HAP-1 (cell line): ENCODE results near the gene ISM1.

Source experiments
- DNase-seq, 2 experiments: peaks; one replicate each; pipeline ENCODE4 v3.0.0-alpha.2; 2016 to 2020; ENCODE audit warnings: low spot score in 2 of 2
- H3K27me3 ChIP-seq: fragments of 250-450 bp; sonication (Bioruptor Pico); 2 replicates; pipeline ENCODE4 v1.5.1; 2020; ENCODE audit warnings: low read depth, mild to moderate bottlenecking, moderate library complexity
- H3K36me3 ChIP-seq: fragments of 250-450 bp; sonication (Bioruptor Pico); replicated peaks from 2 replicates; pipeline ENCODE4 v1.5.1; 2020; ENCODE audit warnings: mild to moderate bottlenecking
- H3K4me1 ChIP-seq: fragments of 250-450 bp; sonication (Bioruptor Pico); 2 replicates; pipeline ENCODE4 v1.5.1; 2020; ENCODE audit warnings: mild to moderate bottlenecking
- H3K4me3 ChIP-seq: fragments of 250-450 bp; sonication (Bioruptor Pico); 2 replicates; pipeline ENCODE4 v1.5.1; 2020; ENCODE audit warnings: mild to moderate bottlenecking, moderate library complexity
- H3K9me3 ChIP-seq: fragments of 250-450 bp; sonication (Bioruptor Pico); 2 replicates; pipeline ENCODE4 v1.5.1; 2020; ENCODE audit warnings: mild to moderate bottlenecking, moderate library complexity
- in situ Hi-C: fragments of 300-500 bp; cut with MboI; formaldehyde crosslinking; loops from 3 replicates; pipeline ENCODE4 v1.14.3; 2020; ENCODE audit warnings: low sequenced_read_pairs, inconsistent platforms, mixed read lengths

ISM1 gene

DNA sequence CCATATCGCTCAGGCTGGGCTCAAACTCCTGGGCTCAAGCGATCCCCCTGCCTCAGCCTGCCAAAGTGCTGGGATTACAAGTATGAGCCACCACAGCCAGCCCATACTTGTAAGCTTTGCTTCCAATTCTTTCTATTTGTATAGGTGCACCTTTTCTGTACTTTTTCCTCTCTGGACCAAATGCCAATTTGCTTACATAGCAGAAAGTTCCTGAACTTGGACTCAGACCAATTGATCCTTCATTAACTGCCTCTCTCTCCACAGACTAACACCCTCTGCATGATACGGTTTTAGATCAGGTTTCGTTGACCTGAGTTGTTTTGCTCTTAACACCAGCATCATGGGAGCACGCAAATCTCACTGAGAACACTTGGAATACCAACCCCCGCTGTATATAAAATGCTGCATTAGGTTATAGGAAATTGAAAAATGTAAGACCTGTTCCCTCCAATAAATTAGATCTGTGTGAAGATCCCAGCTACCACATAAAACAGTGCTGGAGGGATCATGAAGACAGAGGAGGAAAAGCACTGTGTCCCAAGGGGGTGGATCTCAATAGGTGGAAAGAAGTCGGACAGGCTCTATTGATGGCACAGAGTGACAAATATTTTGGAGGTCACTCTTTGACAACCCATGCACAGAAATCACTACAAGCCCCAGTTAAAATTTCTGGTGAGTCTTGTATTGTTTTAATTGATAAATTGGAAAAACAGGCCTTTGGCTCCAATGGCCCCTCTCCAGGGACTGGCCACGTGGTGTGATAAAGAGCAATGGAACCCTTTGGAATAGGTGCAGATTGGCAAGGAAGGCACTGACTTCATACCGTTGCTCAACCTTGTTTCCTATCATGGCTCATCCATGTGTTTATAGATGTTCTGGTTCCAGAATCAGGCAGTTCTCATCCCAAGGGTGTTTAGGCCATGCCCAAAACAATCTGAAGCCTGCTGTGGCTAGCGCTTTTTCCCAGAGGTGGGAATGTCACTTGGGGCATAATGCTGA, 51.2 kb downstream of the ISM1 start:
- H3K9me3 ChIP-seq, result no peaks in the 10 kb centered on the region; the same call in 1 of the 2 replicates
- in situ Hi-C loops, result no loop called here
- no peak for DNase-seq
- H3K36me3 ChIP-seq, result no peaks in the 10 kb centered on the region
- H3K4me1 ChIP-seq, result no peaks in the 10 kb centered on the region
- H3K27me3 ChIP-seq, result peaks cover 8% of the 10 kb centered on the region; the same call in 1 of the 2 replicates
- no peak overlapping the region for H3K4me3 ChIP-seq

DNA sequence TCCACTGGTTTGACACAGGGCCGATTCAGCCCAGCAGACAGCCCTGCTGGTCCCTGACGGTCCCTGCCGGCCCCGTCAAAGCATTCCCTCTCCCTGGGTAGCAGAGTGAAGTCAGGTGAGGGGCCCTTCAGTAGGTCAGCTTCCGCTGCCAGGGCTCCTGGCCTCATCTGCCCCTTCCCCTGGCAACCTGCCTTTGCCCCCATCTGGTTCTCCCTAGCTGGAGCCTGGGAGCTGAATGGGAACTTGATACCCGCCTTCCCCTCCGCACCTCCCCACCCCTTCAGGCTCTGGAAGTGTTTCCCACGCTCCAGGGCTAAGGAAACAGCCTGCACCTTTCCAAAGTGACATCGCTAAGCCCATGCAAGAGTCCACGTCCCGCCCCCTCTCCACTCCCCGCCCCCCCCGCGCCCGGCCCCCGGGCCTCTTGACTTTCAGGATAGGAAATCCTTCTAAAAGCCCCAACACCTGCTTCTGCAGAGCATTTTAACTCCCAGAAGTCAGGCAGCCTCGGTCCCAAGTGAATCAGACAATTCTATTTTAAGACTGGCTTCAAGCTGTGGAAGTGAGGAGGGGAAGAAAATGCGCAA, 53.3 kb downstream of the ISM1 start:
- Histone ChIP-seq H3K4me3 (no peak overlapping the region), H3K4me1 (no peaks in the 10 kb centered on the region), H3K36me3 (no peaks in the 10 kb centered on the region), H3K9me3 (no peaks in the 10 kb centered on the region; the same call in 1 of the 2 replicates), H3K27me3 (no peaks in the 10 kb centered on the region)
- no peak for DNase-seq
- in situ Hi-C loops, result no loop called here

DNA sequence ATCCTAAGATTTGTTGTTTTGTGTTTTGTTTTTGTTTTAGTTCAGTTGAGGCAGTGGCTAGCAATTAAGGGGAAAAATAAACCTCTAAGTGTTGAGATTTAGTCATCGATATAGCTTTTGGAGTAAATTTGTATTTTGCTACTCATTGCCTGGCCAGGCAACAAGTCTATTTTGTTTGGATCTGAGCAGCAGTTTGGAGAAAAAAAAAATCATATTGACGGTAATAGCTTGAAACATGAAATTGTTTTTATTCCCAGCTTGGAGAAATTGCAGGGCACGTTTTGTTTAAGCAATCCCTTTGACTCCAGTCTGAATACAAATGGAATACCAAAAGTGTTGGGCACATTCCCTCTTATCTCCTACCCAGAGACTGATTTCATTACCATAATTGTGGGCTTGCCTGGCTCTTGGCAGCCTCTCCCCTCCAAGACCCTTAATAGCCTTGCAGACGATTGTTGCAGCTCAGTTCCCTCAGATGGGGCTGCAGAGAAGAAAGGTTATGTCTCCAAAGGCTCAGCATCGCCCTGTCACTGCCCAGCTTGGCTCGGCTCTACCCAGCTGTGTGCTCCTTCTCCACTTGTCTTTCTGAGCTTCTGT, 56.0 kb downstream of the ISM1 start:
- no peak overlapping the region for H3K4me3 ChIP-seq
- in situ Hi-C loops, result no loop called here
- no peaks in the 10 kb centered on the region for H3K27me3 ChIP-seq
- DNase-seq, result no peak
- H3K36me3 ChIP-seq, result no peaks in the 10 kb centered on the region
- H3K4me1 ChIP-seq, result no peaks in the 10 kb centered on the region
- no peaks in the 10 kb centered on the region for H3K9me3 ChIP-seq

DNA sequence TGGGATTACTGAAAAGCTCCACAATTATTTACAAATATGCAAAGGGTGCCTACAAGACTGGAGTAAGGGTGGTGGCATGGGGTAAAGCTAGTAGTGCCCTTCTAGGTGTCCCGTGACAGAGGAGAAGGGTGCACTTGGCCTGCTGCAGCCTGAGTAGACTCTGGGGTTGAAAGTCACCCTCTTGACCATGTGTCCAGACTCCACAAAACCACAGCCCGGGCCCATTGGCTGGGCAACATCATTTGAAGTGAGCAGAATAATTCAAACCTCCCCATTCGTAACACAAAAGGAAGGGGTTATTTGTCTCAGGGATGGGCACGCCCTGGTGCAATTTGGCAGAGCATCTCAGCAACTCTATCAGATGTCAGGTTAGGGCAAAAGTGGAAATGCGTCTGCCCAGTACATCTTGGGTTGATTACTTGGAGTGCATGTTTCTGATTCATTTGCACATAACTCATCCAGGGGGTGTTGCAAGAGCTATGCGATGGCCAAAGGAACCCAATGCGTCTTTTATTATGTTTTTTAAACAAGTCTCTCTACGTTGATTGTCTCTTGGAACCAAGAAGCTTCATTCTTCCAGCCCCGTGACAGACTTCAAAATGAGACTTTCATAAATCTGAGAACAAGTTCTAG, 56.7 kb downstream of the ISM1 start:
- Histone ChIP-seq H3K4me3 (no peak overlapping the region), H3K36me3 (no peaks in the 10 kb centered on the region), H3K27me3 (no peaks in the 10 kb centered on the region), H3K9me3 (no peaks in the 10 kb centered on the region), H3K4me1 (no peaks in the 10 kb centered on the region)
- in situ Hi-C loops, result no loop called here
- DNase-seq, result no peak

DNA sequence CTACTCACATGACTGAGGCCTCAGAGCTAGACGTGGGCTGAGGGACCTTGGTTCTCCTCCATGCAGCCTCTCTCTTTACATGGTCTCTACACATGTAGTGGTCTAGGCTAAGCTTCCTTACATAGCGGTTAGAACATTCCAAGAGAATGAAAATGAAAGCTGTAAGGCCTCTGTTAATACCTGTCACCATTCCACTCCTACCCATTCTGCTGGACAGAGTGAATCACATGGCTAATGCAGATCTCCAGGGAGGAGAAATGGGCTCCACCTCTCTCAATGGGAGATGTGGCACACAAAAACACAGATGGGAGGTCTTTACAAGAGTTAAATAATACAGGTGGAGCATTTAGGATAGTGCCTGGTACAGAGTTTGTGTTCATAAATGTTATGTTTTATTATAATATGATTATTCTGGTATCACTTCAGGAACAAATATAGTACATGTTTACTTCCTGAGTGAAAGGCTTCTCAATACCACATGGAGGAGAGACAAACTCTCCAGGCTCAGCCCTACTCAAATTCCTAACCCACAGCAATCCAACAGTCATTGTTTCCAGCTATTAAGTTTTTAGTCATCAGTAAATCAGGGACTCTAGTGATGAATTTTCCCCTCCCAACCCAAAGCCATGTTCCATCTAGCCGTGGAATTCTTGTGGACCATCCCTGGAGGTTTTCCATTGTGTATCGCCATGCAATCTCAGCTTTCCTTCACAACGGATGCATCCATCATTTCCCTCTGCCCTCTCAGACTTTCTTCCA, 57.9 kb downstream of the ISM1 start:
- H3K4me3 ChIP-seq, result no peak overlapping the region
- H3K9me3 ChIP-seq, result no peaks in the 10 kb centered on the region
- in situ Hi-C loops, result no loop called here
- DNase-seq, result no peak
- H3K27me3 ChIP-seq, result no peaks in the 10 kb centered on the region
- H3K36me3 ChIP-seq, result no peaks in the 10 kb centered on the region
- H3K4me1 ChIP-seq, result no peaks in the 10 kb centered on the region

GRCh38 chr20:13280609-13281324, 59.7 kb downstream of the ISM1 start:
- Histone ChIP-seq H3K9me3 (no peaks in the 10 kb centered on the region), H3K36me3 (no peaks in the 10 kb centered on the region), H3K4me1 (no peaks in the 10 kb centered on the region), H3K4me3 (no peak overlapping the region), H3K27me3 (no peaks in the 10 kb centered on the region)
- DNase-seq, result no peak
- in situ Hi-C loops, result no loop called here

GRCh38 chr20:13283869-13284829, 63.1 kb downstream of the ISM1 start:
- no peak for DNase-seq
- no peaks in the 10 kb centered on the region for H3K9me3 ChIP-seq
- H3K4me1 ChIP-seq, result no peaks in the 10 kb centered on the region
- in situ Hi-C loops, result no loop called here
- no peaks in the 10 kb centered on the region for H3K36me3 ChIP-seq
- no peaks in the 10 kb centered on the region for H3K27me3 ChIP-seq
- no peak overlapping the region for H3K4me3 ChIP-seq

DNA sequence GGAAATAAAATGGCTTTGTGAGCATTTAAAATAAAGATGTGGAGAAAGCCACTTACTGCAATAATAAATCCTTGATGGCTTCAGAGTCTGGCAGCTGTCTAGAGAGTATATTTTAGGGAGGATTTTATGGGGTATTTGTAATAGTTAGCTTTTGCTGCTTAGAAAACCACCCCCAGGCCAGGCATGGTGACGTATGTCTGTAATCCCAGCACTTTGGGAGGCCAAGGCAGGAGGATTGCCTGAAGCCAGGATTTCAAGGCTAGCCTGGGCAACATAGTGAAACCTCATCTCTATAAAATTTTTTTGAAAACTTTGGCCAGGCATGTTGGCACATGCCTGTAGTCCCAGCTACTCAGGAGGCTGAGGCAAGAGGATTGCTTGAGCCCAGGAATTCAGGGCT, 63.8 kb downstream of the ISM1 start:
- H3K36me3 ChIP-seq, result no peaks in the 10 kb centered on the region
- DNase-seq, result no peak
- H3K4me3 ChIP-seq, result no peak overlapping the region
- H3K4me1 ChIP-seq, result no peaks in the 10 kb centered on the region
- in situ Hi-C loops, result no loop called here
- no peaks in the 10 kb centered on the region for H3K27me3 ChIP-seq
- H3K9me3 ChIP-seq, result no peaks in the 10 kb centered on the region

DNA sequence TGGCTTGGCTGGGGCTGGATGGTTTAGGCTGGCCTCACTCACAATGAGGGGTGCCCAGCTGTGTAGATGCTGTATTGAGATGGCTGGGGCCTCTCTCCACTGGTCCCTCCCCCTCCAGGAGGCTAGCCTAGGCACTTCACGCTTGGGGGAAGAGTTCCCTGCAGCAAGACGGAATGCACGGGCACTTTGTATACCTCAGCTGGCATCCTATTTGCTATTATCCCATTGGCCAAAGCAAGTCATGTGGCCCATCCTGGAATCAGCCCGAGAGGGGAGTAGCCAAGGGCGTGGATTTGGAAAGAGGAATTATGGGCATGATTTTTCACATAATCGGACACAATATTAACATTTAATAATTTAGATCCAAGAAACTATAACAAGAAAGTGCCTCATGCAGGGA, 64.3 kb downstream of the ISM1 start:
- Histone ChIP-seq H3K27me3 (no peaks in the 10 kb centered on the region), H3K9me3 (no peaks in the 10 kb centered on the region), H3K36me3 (no peaks in the 10 kb centered on the region), H3K4me3 (no peak overlapping the region), H3K4me1 (no peaks in the 10 kb centered on the region)
- no peak for DNase-seq
- in situ Hi-C loops, result no loop called here

- Histone ChIP-seq H3K9me3 (no peaks in the 10 kb centered on the region), H3K36me3 (no peaks in the 10 kb centered on the region), H3K27me3 (no peaks in the 10 kb centered on the region), H3K4me3 (no peak overlapping the region), H3K4me1 (no peaks in the 10 kb centered on the region)
- in situ Hi-C loops, result no loop called here
- no peak for DNase-seq
These were observed 65.0 kb downstream of the ISM1 start for GRCh38 chr20:13286052-13286451.

GRCh38 chr20:13286607-13287006, 65.5 kb downstream of the ISM1 start:
- Histone ChIP-seq H3K4me1 (no peaks in the 10 kb centered on the region), H3K36me3 (no peaks in the 10 kb centered on the region), H3K9me3 (no peaks in the 10 kb centered on the region), H3K4me3 (no peak overlapping the region), H3K27me3 (no peaks in the 10 kb centered on the region)
- in situ Hi-C loops, result no loop called here
- no peak for DNase-seq

DNA sequence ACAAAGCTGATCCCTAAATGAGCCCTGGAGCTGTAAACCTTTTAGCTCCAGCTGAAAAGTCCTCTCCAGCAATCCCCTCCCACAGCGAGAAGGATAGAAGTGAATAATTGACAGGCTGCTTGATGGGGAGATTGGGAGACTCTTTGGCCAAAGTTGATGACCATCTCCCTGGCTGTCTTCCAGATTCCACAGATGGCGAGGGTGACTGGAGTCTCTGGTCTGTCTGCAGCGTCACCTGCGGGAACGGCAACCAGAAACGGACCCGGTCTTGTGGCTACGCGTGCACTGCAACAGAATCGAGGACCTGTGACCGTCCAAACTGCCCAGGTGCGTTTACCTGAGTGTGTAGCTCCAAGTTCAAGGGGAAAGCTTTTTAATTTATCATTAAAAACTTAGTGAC, 67.3 kb downstream of the ISM1 start:
- no peak for DNase-seq
- no peaks in the 10 kb centered on the region for H3K4me1 ChIP-seq
- in situ Hi-C loops, result no loop called here
- H3K36me3 ChIP-seq, result no peaks in the 10 kb centered on the region
- H3K9me3 ChIP-seq, result no peaks in the 10 kb centered on the region
- no peak overlapping the region for H3K4me3 ChIP-seq
- H3K27me3 ChIP-seq, result no peaks in the 10 kb centered on the region
